Parathyroid adenoma (tissue), 2 donors: ENCODE results near the gene CARS1.

Experiments used
- H2AFZ ChIP-seq: fragments of 300-600 bp; sonication (generic); one replicate; pipeline ENCODE4 v1.7.0; 2017; ENCODE audit warnings: antibody characterized with exemption, mild to moderate bottlenecking
- H3K27ac ChIP-seq: fragments of 300-600 bp; sonication (generic); one replicate; pipeline ENCODE4 v1.7.0; 2017
- H3K27me3 ChIP-seq: fragments of 300-600 bp; sonication (generic); one replicate; pipeline ENCODE4 v1.7.0; 2017; ENCODE audit warnings: low read length; ENCODE audit not compliant: control insufficient read depth, insufficient read depth
- H3K36me3 ChIP-seq: fragments of 300-600 bp; sonication (generic); one replicate; pipeline ENCODE4 v1.7.0; 2017; ENCODE audit warnings: low read length; ENCODE audit not compliant: control insufficient read depth, insufficient read depth
- H3K4me1 ChIP-seq: fragments of 300-600 bp; sonication (generic); one replicate; pipeline ENCODE4 v1.7.0; 2017; ENCODE audit warnings: control low read depth
- H3K4me2 ChIP-seq: fragments of 300-600 bp; sonication (generic); one replicate; pipeline ENCODE4 v1.7.0; 2017; ENCODE audit warnings: low read length
- H3K4me3 ChIP-seq: fragments of 300-600 bp; sonication (generic); one replicate; pipeline ENCODE4 v1.7.0; 2017; ENCODE audit warnings: low read depth, low read length
- H3K79me2 ChIP-seq: fragments of 300-600 bp; sonication (generic); one replicate; pipeline ENCODE4 v1.7.0; 2017; ENCODE audit warnings: control low read depth
- H3K9ac ChIP-seq: fragments of 300-600 bp; sonication (generic); one replicate; pipeline ENCODE4 v1.7.0; 2017; ENCODE audit warnings: mild to moderate bottlenecking
- H3K9me3 ChIP-seq: fragments of 300-600 bp; sonication (generic); one replicate; pipeline ENCODE4 v1.7.0; 2017; ENCODE audit warnings: low read length; ENCODE audit not compliant: control insufficient read depth
- TF ChIP-seq, protein P1 (sequence below): fragments of 300-600 bp; sonication (generic); IDR thresholded peaks from one replicate; pipeline ENCODE4 v1.7.0; 2017; ENCODE audit warnings: antibody characterized with exemption, mild to moderate bottlenecking
- donor health status: primary hyperparathyroidism.

The CARS1 gene

DNA sequence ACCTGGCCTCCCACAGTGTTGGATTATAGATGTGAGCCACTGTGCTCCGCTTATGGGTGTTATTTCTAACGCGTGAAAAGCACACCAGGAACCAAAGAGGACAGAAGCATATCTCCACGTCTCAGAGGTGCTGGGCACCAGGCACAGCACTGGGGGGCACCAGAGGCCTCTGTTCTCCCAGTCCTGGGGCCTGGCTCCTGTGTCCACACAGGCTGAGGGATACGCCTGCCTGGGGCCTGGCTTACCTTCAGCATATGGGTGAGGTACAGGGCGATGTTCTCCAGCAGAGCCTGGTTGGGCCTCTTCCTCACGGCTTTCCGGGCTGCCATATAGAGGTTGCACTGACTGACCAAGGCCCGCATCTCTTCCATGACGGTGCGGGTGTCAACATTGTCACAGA, 40.4 kb downstream of the CARS1 start:
- H3K4me1 ChIP-seq: peaks cover 3% of the 10 kb centered on the region
- no peak overlapping the region for H3K4me3 ChIP-seq
- no peak overlapping the region for H3K27ac ChIP-seq
- H3K9ac ChIP-seq: no peak overlapping the region
- no peak overlapping the region for H3K4me2 ChIP-seq
- H3K27me3 ChIP-seq: no peaks in the 10 kb centered on the region
- H3K9me3 ChIP-seq: no peaks in the 10 kb centered on the region
- H3K79me2 ChIP-seq: no peaks in the 10 kb centered on the region
- no peaks in the 10 kb centered on the region for H3K36me3 ChIP-seq
- H2AFZ ChIP-seq: no peak overlapping the region
- TF ChIP-seq, protein P1, sequence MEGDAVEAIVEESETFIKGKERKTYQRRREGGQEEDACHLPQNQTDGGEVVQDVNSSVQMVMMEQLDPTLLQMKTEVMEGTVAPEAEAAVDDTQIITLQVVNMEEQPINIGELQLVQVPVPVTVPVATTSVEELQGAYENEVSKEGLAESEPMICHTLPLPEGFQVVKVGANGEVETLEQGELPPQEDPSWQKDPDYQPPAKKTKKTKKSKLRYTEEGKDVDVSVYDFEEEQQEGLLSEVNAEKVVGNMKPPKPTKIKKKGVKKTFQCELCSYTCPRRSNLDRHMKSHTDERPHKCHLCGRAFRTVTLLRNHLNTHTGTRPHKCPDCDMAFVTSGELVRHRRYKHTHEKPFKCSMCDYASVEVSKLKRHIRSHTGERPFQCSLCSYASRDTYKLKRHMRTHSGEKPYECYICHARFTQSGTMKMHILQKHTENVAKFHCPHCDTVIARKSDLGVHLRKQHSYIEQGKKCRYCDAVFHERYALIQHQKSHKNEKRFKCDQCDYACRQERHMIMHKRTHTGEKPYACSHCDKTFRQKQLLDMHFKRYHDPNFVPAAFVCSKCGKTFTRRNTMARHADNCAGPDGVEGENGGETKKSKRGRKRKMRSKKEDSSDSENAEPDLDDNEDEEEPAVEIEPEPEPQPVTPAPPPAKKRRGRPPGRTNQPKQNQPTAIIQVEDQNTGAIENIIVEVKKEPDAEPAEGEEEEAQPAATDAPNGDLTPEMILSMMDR: no peak

DNA sequence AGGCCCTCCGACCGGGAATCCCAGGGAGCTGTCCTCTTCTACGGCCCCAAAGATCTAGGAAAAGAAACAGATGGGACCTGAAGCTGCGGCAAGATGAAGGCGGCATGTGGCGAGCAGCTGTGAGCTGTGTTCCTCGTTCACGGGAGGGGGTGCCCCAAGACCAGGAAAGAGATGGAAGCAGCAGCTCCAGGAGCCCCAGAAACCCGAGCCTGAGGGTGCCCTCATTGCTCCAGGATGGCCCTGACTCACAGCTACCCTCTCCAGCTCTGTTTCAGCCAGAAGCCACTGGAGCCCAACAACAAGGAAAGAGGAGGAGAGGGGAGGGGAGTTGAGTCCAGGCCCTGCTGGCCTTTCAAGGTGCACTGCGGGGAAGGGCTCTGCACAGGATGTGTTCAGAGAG, 41.4 kb downstream of the CARS1 start:
- Histone ChIP-seq H3K27ac (no peak overlapping the region), H3K36me3 (no peaks in the 10 kb centered on the region), H3K4me3 (no peak overlapping the region), H2AFZ (no peak overlapping the region), H3K4me1 (no peaks in the 10 kb centered on the region), H3K9ac (no peak overlapping the region), H3K9me3 (no peaks in the 10 kb centered on the region), H3K27me3 (no peaks in the 10 kb centered on the region), H3K79me2 (no peaks in the 10 kb centered on the region), H3K4me2 (no peak overlapping the region)
- TF ChIP-seq, protein P1: no peak

DNA sequence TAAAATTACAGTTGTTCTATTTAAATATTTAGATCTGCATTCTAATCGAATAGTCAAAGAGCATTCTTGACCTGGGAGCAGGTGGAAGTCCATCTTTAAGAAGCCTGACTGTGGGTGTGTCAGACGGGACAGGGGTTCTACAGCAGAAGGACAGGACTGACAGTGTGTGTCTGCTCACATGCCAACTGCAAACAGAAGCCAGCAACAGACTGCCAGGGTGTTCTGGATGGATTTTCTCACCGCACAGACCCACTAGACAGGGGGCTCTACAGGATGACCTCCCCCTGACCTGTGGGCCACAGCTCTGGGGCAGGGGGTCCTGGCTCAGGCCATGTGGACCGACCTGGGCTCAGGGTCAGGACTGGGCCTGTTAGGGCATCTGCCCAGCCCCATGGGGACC, 42.3 kb downstream of the CARS1 start:
- no peak overlapping the region for H3K4me3 ChIP-seq
- no peak overlapping the region for H2AFZ ChIP-seq
- no peak overlapping the region for H3K9ac ChIP-seq
- H3K4me2 ChIP-seq: no peak overlapping the region
- TF ChIP-seq, protein P1: no peak
- no peaks in the 10 kb centered on the region for H3K79me2 ChIP-seq
- H3K27ac ChIP-seq: no peak overlapping the region
- H3K9me3 ChIP-seq: no peaks in the 10 kb centered on the region
- no peaks in the 10 kb centered on the region for H3K27me3 ChIP-seq
- H3K4me1 ChIP-seq: no peaks in the 10 kb centered on the region
- H3K36me3 ChIP-seq: no peaks in the 10 kb centered on the region

DNA sequence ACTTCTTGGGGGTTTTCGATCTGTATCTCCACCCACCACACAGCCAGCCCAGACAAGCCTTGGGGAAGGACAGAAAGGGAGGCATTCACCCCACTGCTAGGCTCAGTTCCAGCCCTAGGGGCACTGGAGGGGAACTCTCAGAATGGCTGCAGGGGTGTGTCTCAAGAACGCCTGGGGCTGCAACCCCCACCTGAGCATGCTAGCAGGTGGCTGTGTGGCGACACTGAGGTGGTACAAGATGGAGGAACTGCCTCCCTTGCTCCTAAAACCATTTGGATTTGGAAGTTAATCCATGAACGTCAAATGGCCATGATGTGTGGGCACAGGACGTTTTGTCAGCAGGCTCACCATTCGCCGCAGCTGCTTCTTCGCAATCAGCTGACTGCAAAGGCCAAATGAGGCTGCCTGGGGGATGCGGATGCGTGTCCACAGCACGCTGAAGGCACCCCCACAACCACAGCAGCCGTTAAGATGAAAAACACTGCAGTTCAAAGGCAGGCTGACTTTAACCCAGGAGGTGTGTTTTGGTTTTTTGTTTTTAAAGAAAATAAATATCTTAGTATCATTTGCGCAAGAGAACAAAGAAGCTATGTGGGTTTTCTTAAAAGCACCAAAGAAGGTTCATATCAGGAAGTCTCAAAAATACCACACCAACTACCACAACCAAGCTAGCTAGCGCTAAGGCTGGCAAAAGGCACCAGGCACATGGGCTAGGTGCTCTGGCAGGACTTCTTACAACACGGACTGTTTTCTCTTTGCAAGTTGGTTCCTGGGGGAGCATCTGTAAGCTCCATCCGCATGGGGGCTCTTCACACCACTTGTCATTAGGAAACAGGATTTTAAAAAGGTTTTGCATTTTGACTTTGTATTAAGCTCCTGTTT, 42.9 kb downstream of the CARS1 start:
- TF ChIP-seq, protein P1: no peak
- Histone ChIP-seq H3K9me3 (no peaks in the 10 kb centered on the region), H3K4me2 (no peak overlapping the region), H3K27me3 (no peaks in the 10 kb centered on the region), H3K4me1 (no peaks in the 10 kb centered on the region), H2AFZ (no peak overlapping the region), H3K27ac (no peak overlapping the region), H3K9ac (no peak overlapping the region), H3K79me2 (no peaks in the 10 kb centered on the region), H3K36me3 (no peaks in the 10 kb centered on the region), H3K4me3 (no peak overlapping the region)
